Measurements from ENCODE around the gene LBP.

LBP gene

GRCh38 chr20:38353316-38353715, 7.0 kb downstream of the LBP start:
- no peaks in the 10 kb centered on the region for H3K79me2 ChIP-seq (ENCODE audit: insufficient read depth, low read length)
- no peaks in the 10 kb centered on the region for H3K9me2 ChIP-seq (replicated peaks; ENCODE audit: insufficient read depth, low read length)
- no peaks in the 10 kb centered on the region for H3K9me3 ChIP-seq (ENCODE audit: insufficient read depth, low read length)
- H3K4me2 ChIP-seq (ENCODE audit: low read depth, low read length, poor library complexity, severe bottlenecking) = no peak overlapping the region
- no peak overlapping the region for H3K4me3 ChIP-seq (ENCODE audit: insufficient read depth, low read length, poor library complexity, severe bottlenecking)
- TF ChIP-seq CTCF (IDR thresholded peaks at IDR 0.05; ENCODE audit: insufficient read depth, low read length, poor library complexity, severe bottlenecking) = no peak
- TF ChIP-seq EZH2phosphoT487 (conservative IDR thresholded peaks at IDR 0.05; ENCODE audit: low read length) = no peak
- no peaks in the 10 kb centered on the region for H3F3A ChIP-seq (ENCODE audit: insufficient read depth)
- no peaks in the 10 kb centered on the region for H3K36me3 ChIP-seq (ENCODE audit: low read length)
- H2AFZ ChIP-seq (ENCODE audit: low read depth, low read length, severe bottlenecking) = no peak overlapping the region
- H3K9ac ChIP-seq (ENCODE audit: low read length) = no peak overlapping the region
- no peak overlapping the region for H3K27ac ChIP-seq (ENCODE audit: low read depth, low read length)
- no peaks in the 10 kb centered on the region for H4K20me1 ChIP-seq (ENCODE audit: low read depth, low read length)
- H3K27me3 ChIP-seq (ENCODE audit: low read length) = no peaks in the 10 kb centered on the region

- H3K36me3 ChIP-seq (ENCODE audit: low read length) = no peaks in the 10 kb centered on the region
- H3K9me3 ChIP-seq (ENCODE audit: insufficient read depth, low read length) = no peaks in the 10 kb centered on the region
- H3K9me2 ChIP-seq (replicated peaks; ENCODE audit: insufficient read depth, low read length) = no peaks in the 10 kb centered on the region
- H3K4me2 ChIP-seq (ENCODE audit: low read depth, low read length, poor library complexity, severe bottlenecking) = no peak overlapping the region
- no peak overlapping the region for H3K4me3 ChIP-seq (ENCODE audit: insufficient read depth, low read length, poor library complexity, severe bottlenecking)
- H4K20me1 ChIP-seq (ENCODE audit: low read depth, low read length) = no peaks in the 10 kb centered on the region
- TF ChIP-seq EZH2phosphoT487 (conservative IDR thresholded peaks at IDR 0.05; ENCODE audit: low read length) = no peak
- TF ChIP-seq CTCF (IDR thresholded peaks at IDR 0.05; ENCODE audit: insufficient read depth, low read length, poor library complexity, severe bottlenecking) = no peak
- H3K79me2 ChIP-seq (ENCODE audit: insufficient read depth, low read length) = no peaks in the 10 kb centered on the region
- no peak overlapping the region for H2AFZ ChIP-seq (ENCODE audit: low read depth, low read length, severe bottlenecking)
- H3K9ac ChIP-seq (ENCODE audit: low read length) = no peak overlapping the region
- no peak overlapping the region for H3K27ac ChIP-seq (ENCODE audit: low read depth, low read length)
- H3F3A ChIP-seq (ENCODE audit: insufficient read depth) = no peaks in the 10 kb centered on the region
- H3K27me3 ChIP-seq (ENCODE audit: low read length) = no peaks in the 10 kb centered on the region
Measured at GRCh38 chr20:38354227-38354626, 7.9 kb downstream of the LBP start.

- no peaks in the 10 kb centered on the region for H3K36me3 ChIP-seq (ENCODE audit: low read length)
- TF ChIP-seq EZH2phosphoT487 (conservative IDR thresholded peaks at IDR 0.05; ENCODE audit: low read length) (no peak), CTCF (IDR thresholded peaks at IDR 0.05; ENCODE audit: insufficient read depth, low read length, poor library complexity, severe bottlenecking) (no peak)
- H3K4me3 ChIP-seq (ENCODE audit: insufficient read depth, low read length, poor library complexity, severe bottlenecking) = no peak overlapping the region
- no peaks in the 10 kb centered on the region for H4K20me1 ChIP-seq (ENCODE audit: low read depth, low read length)
- H2AFZ ChIP-seq (ENCODE audit: low read depth, low read length, severe bottlenecking) = no peak overlapping the region
- H3K79me2 ChIP-seq (ENCODE audit: insufficient read depth, low read length) = no peaks in the 10 kb centered on the region
- H3K9ac ChIP-seq (ENCODE audit: low read length) = no peak overlapping the region
- no peak overlapping the region for H3K27ac ChIP-seq (ENCODE audit: low read depth, low read length)
- H3F3A ChIP-seq (ENCODE audit: insufficient read depth) = no peaks in the 10 kb centered on the region
- no peaks in the 10 kb centered on the region for H3K27me3 ChIP-seq (ENCODE audit: low read length)
- H3K4me2 ChIP-seq (ENCODE audit: low read depth, low read length, poor library complexity, severe bottlenecking) = no peak overlapping the region
- no peaks in the 10 kb centered on the region for H3K9me2 ChIP-seq (replicated peaks; ENCODE audit: insufficient read depth, low read length)
- no peaks in the 10 kb centered on the region for H3K9me3 ChIP-seq (ENCODE audit: insufficient read depth, low read length)
Measured at GRCh38 chr20:38355161-38356012, 9.1 kb downstream of the LBP start.
